GM06990 (cell line): ENCODE measurements around the gene C2CD4A.

Experiments
- DNase-seq: peaks from one replicate; pipeline ENCODE4 v3.0.0-alpha.2; 2011; ENCODE audit not compliant: insufficient read length; ENCODE audit errors: extremely low read depth
- H3K27me3 ChIP-seq: replicated peaks from 2 replicates; pipeline ENCODE4 v1.6.0; 2011; ENCODE audit warnings: low read length; ENCODE audit not compliant: control insufficient read depth, insufficient read depth
- H3K36me3 ChIP-seq: 2 replicates; pipeline ENCODE4 v1.5.1; 2011; ENCODE audit warnings: low read length; ENCODE audit not compliant: control insufficient read depth, insufficient read depth
- H3K4me3 ChIP-seq: replicated peaks from 2 replicates; pipeline ENCODE4 v1.5.1; 2011; ENCODE audit warnings: low read depth, mild to moderate bottlenecking, control low read depth, low read length
- CTCF ChIP-seq: IDR thresholded peaks from 2 replicates; pipeline ENCODE4 v1.5.1; 2011; ENCODE audit warnings: low read length, control low read depth, mild to moderate bottlenecking, inconsistent platforms; ENCODE audit not compliant: insufficient read depth, poor library complexity, severe bottlenecking

C2CD4A gene

GRCh38 chr15:62099094-62099601 is 32.4 kb downstream of the C2CD4A start:
- no peak for DNase-seq
- Histone ChIP-seq H3K27me3 (no peaks in the 10 kb centered on the region), H3K4me3 (no peak overlapping the region), H3K36me3 (no peaks in the 10 kb centered on the region)
- TF ChIP-seq CTCF = no peak

- H3K36me3 ChIP-seq = no peaks in the 10 kb centered on the region
- no peak for TF ChIP-seq CTCF
Measured at GRCh38 chr15:62103431-62103830, 36.7 kb downstream of the C2CD4A start.

GRCh38 chr15:62104401-62104800 is 37.6 kb downstream of the C2CD4A start:
- Histone ChIP-seq H3K27me3 (no peaks in the 10 kb centered on the region), H3K36me3 (no peaks in the 10 kb centered on the region), H3K4me3 (no peak overlapping the region)
- TF ChIP-seq CTCF = no peak
- DNase-seq = no peak

More at GRCh38 chr15:62103431-62103830, 36.7 kb downstream of the C2CD4A start:
- H3K27me3 ChIP-seq = no peaks in the 10 kb centered on the region
- DNase-seq = no peak
- H3K4me3 ChIP-seq = no peak overlapping the region

- Histone ChIP-seq H3K4me3 (no peak overlapping the region), H3K36me3 (no peaks in the 10 kb centered on the region), H3K27me3 (no peaks in the 10 kb centered on the region)
- no peak for TF ChIP-seq CTCF
- no peak for DNase-seq
Measured at GRCh38 chr15:62104846-62105245, 38.1 kb downstream of the C2CD4A start.

- DNase-seq = no peak
- H3K36me3 ChIP-seq = no peaks in the 10 kb centered on the region
- TF ChIP-seq CTCF = no peak
- H3K4me3 ChIP-seq = no peak overlapping the region
- H3K27me3 ChIP-seq = no peaks in the 10 kb centered on the region
Measured at GRCh38 chr15:62105266-62105665, 38.5 kb downstream of the C2CD4A start.

- Histone ChIP-seq H3K27me3 (no peaks in the 10 kb centered on the region), H3K4me3 (no peak overlapping the region), H3K36me3 (no peaks in the 10 kb centered on the region)
- no peak for DNase-seq
- no peak for TF ChIP-seq CTCF
Measured at GRCh38 chr15:62106096-62106495, 39.3 kb downstream of the C2CD4A start.
